ENCODE results near the gene TMEM60. TPM values are rescaled to one million over a fixed set of nuclear protein-coding genes. Genes with fewer than 3 reads are reported as not detected.

Gene TMEM60
- total RNA-seq, 4 donors from 2014 or later: 10.9 to 14.0 (median 11.7) TPM

DNA sequence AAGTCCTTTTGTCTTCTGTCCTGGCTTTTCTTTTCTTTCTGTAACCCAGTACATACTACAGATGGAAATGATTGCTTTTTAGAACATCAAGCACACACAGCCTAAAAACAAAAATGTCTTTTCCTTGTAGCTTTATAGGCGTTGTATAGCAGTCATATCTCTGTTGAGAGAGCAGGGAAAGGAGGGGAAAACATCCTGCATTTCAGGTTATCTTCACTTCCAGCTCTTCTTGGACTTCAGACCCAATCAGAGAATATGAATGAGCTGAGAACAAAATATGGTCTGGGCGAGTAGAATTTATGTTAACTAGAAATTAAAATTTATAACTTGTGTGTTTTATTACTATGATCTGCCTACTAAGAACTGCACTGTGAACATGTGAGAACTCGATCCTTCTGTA lies 14.7 kb downstream of the TMEM60 start:
- intact Hi-C loops (cut with DNase I; ENCODE audit: low total_unique reads): no loop called here
- no peak for DNase-seq (ENCODE audit: low spot score in 2 of 2)
- H3K4me3 ChIP-seq (ENCODE audit: low read depth, poor library complexity, severe bottlenecking): no peak overlapping the region
- WGBS, 2 donors: 84 to 85% methylated on average over 3 of the region's 3 CpGs
- no peak for TF ChIP-seq POLR2A (IDR thresholded peaks at IDR 0.05)
- TF ChIP-seq, protein P1, sequence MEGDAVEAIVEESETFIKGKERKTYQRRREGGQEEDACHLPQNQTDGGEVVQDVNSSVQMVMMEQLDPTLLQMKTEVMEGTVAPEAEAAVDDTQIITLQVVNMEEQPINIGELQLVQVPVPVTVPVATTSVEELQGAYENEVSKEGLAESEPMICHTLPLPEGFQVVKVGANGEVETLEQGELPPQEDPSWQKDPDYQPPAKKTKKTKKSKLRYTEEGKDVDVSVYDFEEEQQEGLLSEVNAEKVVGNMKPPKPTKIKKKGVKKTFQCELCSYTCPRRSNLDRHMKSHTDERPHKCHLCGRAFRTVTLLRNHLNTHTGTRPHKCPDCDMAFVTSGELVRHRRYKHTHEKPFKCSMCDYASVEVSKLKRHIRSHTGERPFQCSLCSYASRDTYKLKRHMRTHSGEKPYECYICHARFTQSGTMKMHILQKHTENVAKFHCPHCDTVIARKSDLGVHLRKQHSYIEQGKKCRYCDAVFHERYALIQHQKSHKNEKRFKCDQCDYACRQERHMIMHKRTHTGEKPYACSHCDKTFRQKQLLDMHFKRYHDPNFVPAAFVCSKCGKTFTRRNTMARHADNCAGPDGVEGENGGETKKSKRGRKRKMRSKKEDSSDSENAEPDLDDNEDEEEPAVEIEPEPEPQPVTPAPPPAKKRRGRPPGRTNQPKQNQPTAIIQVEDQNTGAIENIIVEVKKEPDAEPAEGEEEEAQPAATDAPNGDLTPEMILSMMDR (IDR thresholded peaks at IDR 0.05): no peak

DNA sequence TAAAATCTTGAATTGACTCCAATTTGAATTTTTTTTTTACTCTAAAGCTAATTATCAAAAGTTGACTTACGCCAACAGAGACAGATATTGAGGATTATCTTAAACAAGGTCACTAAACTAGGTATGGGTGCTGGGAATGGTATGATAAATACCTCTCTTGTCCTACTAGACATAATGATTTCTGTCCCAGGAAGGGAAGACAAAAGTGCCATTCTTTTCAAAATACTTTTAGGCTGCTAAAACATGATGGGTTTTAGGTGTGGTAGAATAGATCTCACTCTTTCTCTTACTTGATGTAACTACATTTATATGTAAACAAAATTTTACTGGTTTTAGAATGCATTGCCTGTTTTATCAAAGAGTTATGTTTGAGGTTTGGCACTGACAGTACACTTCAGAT lies 15.1 kb downstream of the TMEM60 start:
- intact Hi-C loops (cut with DNase I; ENCODE audit: low total_unique reads): no loop called here
- WGBS, 2 donors: 97 to 98% methylated on average over 1 of the region's 1 CpG

DNA sequence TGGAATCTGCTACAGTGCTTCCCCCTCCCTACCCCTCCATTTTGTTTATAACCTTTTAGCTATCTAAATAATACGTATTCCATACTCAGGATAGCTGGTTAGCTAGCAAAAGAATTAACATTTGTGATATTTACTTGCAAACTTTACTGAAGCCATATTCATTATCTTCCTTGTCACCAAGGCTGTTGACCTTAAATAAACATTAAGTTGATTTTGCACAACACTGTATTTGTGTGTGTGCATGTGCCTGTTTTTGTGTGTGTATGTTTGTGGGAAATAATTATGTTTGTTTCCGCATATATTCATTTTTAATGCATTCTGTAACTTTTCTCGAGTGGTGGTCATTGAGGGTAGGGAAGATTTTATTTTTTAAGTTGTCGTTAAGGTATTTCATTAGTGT lies 15.9 kb downstream of the TMEM60 start:
- DNase-seq (ENCODE audit: low spot score in 2 of 2): no peak
- TF ChIP-seq, protein P1 (IDR thresholded peaks at IDR 0.05): no peak
- no peak for TF ChIP-seq POLR2A (IDR thresholded peaks at IDR 0.05)

More for the DNA sequence above, 15.1 kb downstream of the TMEM60 start:
- no peak for DNase-seq (ENCODE audit: low spot score in 2 of 2)
- TF ChIP-seq, protein P1 (IDR thresholded peaks at IDR 0.05): no peak
- TF ChIP-seq POLR2A (IDR thresholded peaks at IDR 0.05): no peak
- H3K4me3 ChIP-seq (ENCODE audit: low read depth, poor library complexity, severe bottlenecking): no peak overlapping the region

DNA sequence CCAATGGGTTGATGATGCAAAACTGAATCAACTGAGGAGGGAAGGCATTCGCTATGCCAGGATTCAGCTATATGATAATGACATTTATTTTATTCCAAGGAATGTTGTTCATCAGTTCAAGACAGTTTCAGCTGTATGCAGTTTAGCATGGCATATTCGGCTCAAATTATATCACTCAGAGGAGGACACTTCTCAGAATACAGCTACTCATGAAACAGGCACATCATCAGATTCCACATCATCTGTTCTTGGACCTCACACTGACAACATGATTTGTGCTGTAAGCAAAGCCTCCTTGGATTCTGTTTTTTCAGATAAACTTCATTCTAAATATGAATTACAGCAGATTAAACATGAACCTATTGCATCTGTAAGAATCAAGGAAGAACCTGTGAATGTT lies 19.7 kb downstream of the TMEM60 start:
- 100% methylated on average over 2 of the region's 2 CpGs for WGBS, 2 donors
- no peak for DNase-seq (ENCODE audit: low spot score in 2 of 2)
- TF ChIP-seq POLR2A (IDR thresholded peaks at IDR 0.05): no peak
- TF ChIP-seq, protein P1 (IDR thresholded peaks at IDR 0.05): no peak
- H3K4me3 ChIP-seq (ENCODE audit: low read depth, poor library complexity, severe bottlenecking): no peak overlapping the region
- intact Hi-C loops (cut with DNase I; ENCODE audit: low total_unique reads): no loop called here

More for the DNA sequence above, 15.9 kb downstream of the TMEM60 start:
- WGBS, 2 donors: 97 to 98% methylated on average over 4 of the region's 4 CpGs
- H3K4me3 ChIP-seq (ENCODE audit: low read depth, poor library complexity, severe bottlenecking): no peak overlapping the region
- intact Hi-C loops (cut with DNase I; ENCODE audit: low total_unique reads): no loop called here

DNA sequence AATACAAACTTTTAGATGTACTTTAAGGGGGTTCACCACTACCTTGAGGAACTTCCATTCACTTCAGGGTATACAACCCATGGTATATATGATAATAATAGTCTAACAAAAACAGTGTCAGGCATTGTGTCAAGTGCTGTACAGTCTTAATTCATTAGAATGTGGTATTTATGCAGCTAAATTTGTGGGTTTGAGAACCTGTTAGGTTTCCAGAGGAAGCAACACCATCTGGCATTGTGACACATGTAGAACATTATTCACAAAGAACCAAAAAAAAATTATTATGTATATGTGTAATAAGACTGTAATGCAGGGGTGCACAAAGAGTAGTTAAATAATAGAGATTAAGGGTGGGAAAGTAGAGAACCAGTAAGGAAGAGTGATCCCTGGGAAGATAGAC lies 26.3 kb downstream of the TMEM60 start:
- intact Hi-C loops (cut with DNase I; ENCODE audit: low total_unique reads): no loop called here
- no peak overlapping the region for H3K4me3 ChIP-seq (ENCODE audit: low read depth, poor library complexity, severe bottlenecking)
- TF ChIP-seq, protein P1 (IDR thresholded peaks at IDR 0.05): no peak
- TF ChIP-seq POLR2A (IDR thresholded peaks at IDR 0.05): no peak
- no peak for DNase-seq (ENCODE audit: low spot score in 2 of 2)

DNA sequence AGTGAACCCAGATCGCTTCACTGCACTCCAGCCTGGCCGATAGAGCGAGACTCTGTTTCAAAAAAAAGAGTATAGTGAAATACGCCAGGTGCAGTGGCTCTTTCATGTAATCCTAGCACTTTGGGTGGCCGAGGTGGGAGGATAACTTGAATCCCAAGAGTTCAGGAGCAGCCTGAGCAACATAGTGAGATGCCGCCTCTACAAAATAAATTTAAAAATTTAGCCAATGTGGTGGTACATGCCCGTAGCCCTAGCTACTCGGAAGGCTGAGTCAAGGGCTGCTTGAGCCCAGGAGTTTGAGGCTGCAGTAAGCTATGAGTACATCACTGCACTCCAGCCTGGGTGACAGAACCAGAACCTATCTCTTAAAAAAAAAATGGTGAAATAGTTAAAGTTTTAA lies 27.9 kb downstream of the TMEM60 start:
- TF ChIP-seq POLR2A (IDR thresholded peaks at IDR 0.05): no peak
- TF ChIP-seq, protein P1 (IDR thresholded peaks at IDR 0.05): no peak
- DNase-seq (ENCODE audit: low spot score in 2 of 2): no peak
- no peak overlapping the region for H3K4me3 ChIP-seq (ENCODE audit: low read depth, poor library complexity, severe bottlenecking)
- 89 to 98% methylated on average over 8 of the region's 8 CpGs for WGBS, 2 donors
- intact Hi-C loops (cut with DNase I; ENCODE audit: low total_unique reads): no loop called here

Measured in lower leg skin (tissue), 4 donors.